Skeletal muscle cell (primary cell): Measurements from ENCODE around the gene KLK2.

ENCODE experiments used
- DNase-seq: peaks from one replicate; pipeline ENCODE4 v3.0.0-alpha.2; 2010; ENCODE audit warnings: low read depth
- H3K4me3 ChIP-seq: 2 replicates; pipeline ENCODE4 v1.5.1; 2011; ENCODE audit warnings: low read depth, mild to moderate bottlenecking, control low read depth, low read length, moderate library complexity

The KLK2 gene

DNA sequence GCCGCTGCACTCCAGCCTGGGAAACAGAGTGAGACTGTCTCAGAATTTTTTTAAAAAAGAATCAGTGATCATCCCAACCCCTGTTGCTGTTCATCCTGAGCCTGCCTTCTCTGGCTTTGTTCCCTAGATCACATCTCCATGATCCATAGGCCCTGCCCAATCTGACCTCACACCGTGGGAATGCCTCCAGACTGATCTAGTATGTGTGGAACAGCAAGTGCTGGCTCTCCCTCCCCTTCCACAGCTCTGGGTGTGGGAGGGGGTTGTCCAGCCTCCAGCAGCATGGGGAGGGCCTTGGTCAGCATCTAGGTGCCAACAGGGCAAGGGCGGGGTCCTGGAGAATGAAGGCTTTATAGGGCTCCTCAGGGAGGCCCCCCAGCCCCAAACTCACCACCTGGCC is at the start of gene KLK2:
KLK2 (plus strand) TSS at position 384 of the 400 bp plus-strand sequence. CDS start 35 bp downstream, outside the sequence.
- DNase-seq = no peak
- no peak within 1 kb of the TSS for H3K4me3 ChIP-seq

DNA sequence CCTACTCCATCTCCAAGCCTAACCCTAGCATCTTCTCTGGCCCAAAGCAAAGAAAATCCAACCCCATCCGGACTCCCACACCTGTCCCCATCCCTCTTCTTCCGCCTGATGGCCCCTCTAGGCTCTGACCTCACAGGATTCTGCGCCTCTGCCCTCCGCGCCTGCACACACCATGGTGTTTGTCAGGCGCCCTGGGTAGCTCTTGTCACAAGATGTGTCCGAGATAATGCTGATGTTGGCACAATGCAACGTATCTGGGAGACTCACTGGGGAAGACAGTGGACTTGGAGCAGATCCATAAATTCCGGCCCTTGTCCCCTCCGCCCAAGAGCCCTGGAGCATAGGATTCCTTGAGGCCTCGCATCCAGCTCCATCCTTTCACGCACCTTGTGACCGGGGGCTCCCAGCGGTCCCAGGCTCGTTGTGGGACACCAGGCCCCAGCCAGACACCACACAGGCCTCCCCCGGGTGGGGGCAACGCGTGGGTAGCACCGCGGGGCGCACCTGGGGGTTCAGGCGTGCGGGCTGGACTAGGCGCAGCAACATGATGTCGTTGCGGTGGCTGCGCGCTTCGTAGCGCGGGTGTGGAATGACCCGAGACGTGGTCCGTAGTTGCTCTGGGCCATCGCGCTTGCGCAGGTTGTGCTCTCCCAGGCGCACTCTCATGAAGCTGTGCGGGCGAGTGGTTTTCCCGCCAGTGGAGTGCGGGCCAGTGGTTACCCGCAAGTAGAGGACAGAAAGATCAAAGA is 46.6 kb upstream of the KLK2 start:
- no peak for DNase-seq
- no peak overlapping the region for H3K4me3 ChIP-seq

DNA sequence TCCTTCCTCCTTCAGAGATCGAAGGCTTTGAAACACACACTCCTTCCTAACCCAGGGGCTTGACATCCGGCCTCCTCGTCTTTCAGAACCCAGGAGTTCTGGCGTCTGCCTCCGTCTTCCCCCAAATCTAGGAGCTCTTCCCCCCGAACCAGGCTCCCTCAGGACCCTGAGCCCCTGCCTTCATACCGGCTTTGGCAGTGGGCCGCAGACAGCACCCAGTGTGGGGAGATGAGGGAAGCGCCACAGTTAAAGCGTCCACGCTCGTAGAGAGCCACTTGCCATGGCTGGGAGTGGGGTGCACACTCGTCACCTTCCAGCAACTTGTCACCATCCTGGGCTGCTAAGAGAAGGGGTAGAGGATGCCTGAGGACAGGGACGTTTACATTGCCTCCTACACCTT is 45.8 kb upstream of the KLK2 start:
- DNase-seq = no peak
- H3K4me3 ChIP-seq = no peak overlapping the region

DNA sequence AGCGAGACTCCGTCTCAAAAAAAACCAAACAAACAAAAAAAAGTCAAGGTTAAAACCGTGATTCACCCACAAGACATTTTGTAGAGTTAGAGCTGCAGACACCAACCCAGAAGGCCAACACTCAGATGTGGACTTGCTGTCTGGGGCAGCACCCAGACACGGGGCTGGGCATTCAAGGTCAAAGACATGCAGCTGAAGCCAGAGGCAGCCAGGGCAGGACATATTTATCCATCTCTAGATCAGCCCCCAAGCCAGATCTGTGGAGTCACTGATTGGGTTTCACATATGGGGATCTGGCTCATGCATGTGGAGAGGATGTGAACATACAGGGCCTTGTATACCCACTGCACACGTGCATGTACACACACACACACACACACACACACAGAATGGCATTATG is 43.4 kb upstream of the KLK2 start:
- no peak for DNase-seq
- no peak overlapping the region for H3K4me3 ChIP-seq

DNA sequence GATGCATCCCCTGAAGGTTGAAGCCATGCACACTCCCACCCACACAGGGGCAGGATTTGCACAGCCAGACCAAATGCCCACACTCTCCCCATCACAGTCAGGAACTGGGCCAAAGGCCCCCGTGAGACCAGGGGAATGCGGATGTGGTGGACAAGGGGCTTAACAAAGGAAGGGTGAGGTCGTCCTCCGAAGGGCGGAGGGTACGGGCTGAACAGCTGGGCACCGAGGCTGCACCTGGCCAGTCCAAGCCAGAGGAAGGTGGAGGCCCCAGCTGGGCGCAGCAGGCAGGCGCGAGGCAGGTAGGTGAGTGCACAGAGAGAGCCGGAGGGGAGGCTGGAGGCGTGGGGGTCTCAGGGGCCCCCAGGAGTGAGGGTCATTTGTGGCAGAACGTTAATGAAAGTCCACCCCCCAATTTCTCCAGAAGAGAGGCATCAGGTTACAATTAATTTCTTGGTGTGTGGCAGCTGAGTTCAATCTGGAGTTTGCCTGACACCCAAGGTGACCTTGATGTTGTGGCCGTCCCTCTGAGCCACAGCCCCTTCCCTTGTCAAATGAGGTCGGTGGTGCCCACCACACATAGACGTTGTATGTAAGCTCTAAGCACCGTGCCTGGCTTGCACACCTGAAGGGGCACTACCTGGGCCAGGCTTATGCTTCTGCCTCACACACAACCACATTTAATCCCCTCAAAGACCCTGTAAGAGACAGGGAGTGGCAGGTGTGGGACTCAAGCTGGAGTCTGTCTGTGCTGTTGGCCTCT is 42.8 kb upstream of the KLK2 start:
- H3K4me3 ChIP-seq = no peak overlapping the region
- no peak for DNase-seq

DNA sequence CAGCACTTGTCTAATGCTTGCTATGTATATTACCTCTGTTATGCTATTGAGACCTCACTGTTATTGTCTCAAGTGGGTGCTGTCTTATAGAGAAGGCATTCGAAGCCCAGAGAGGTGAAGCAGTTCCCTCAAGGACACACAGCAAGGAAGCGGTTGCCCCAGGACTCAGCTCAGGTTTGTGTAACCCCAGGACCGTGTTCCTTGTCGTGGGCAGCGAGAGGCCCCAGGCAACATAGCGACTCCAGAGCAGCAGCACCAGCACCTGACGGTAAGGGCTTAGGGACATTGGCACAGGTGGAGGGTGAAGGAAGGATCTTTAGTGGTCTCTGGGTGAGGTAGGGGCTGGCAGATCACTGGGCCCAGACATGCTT is 42.2 kb upstream of the KLK2 start:
- no peak overlapping the region for H3K4me3 ChIP-seq
- DNase-seq = no peak

DNA sequence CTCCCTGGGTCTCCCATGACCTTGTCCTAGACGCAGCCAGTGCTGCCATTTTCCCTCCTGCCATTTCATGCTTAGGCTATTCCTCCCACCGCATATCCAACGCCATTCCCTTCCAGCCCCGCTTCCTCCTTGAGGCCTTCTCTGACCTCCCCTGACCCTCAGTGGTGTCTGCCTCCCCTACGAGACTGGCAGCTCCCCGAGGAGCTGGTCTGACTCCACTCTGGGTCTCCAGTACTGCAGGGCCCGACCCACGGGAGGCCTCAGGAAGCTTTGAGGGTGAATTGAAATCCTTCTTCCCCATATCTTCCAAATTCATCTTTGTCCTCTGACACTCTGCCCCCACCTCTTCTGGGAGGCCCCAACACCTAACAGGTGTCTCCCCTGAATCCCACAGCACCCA is 40.6 kb upstream of the KLK2 start:
- no peak for DNase-seq
- no peak overlapping the region for H3K4me3 ChIP-seq

DNA sequence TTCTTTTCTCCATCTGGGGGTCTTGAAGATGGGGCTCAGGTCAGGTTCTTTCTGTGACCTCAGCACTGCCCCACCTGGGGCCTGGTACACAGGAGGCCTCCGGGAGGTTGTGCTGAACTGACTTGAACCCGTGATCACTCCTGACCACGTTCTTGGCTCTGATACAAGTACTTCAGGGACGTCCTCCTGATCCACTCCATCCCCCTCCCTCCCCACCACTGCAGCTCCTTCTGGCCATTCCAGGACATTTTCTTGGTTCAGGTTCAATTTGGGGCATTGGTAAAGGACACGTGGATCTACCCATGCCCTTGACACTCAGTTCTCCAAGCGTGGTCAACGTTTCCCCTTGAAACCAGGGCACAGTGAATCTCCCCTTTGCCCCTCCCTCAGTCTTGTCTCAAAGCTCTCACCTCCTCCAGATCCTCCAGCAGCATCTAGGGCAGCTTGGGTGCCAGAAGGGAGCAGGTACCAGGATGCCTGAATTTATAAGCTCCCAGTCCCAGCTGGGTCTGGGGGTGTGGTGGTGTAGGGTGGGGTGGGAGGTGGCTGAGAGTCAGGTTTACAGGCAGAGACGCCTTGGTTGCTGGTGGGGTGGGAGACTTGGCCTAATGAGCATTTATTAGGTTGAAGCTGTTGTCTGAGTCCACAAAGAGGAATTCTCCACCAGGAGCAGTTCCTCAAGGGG is 40.0 kb upstream of the KLK2 start, which contains the start of gene KLK15:
KLK15 (minus strand) TSS at position 458 of the 685 bp plus-strand sequence. CDS start 2,082 bp downstream, outside the sequence.
- H3K4me3 ChIP-seq = no peak within 1 kb of the TSS
- DNase-seq = no peak

DNA sequence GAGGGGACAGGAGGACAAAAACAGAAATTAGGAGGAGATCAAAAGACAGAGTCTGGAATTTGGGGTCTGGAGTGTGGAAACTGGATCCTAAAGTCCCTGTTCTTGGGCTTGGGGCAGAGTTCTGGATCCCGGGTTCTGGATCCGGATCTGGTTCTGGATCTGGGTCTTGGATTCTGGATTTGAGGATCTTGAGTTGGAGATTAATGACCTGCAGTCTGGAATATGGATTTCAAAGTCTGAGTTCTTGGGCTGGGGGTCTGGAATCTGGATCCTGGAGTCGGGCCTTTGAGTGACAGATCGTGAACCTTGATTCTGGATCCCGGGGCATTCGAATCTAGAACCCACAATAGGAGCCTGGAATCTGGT is 39.5 kb upstream of the KLK2 start:
- no peak overlapping the region for H3K4me3 ChIP-seq
- no peak for DNase-seq

DNA sequence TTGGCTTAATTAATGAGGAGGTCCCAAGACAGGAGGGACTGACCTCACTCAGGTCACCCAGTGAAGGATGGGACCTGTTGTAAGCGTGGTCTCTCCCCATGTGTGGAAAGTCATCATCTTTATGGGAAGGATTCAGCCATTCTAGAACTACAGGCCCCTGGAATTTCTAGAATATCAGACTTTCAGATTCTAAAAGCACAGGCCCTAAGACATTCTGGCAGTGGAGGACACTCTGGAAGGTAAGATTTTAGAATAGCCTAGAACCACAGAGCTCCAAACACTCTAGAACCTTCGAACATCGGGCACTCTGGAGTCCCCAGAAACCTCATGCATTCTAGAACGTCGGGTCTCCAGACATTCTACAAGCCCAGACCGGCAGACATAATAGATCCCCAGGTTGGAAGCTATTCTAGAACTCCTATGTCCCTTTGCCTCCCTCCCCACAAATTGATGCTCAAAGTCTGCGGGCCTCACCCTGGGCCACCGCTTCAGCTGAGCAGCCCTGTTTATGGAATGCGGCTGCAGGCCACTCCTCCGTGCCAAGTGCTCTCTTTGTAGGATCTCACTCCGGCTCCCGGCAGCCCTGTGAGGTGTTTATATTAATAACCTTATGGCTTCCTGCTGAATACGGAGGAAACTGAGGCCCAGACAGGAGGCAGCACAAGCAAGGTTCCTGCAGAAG is 38.0 kb upstream of the KLK2 start:
- no peak for DNase-seq

DNA sequence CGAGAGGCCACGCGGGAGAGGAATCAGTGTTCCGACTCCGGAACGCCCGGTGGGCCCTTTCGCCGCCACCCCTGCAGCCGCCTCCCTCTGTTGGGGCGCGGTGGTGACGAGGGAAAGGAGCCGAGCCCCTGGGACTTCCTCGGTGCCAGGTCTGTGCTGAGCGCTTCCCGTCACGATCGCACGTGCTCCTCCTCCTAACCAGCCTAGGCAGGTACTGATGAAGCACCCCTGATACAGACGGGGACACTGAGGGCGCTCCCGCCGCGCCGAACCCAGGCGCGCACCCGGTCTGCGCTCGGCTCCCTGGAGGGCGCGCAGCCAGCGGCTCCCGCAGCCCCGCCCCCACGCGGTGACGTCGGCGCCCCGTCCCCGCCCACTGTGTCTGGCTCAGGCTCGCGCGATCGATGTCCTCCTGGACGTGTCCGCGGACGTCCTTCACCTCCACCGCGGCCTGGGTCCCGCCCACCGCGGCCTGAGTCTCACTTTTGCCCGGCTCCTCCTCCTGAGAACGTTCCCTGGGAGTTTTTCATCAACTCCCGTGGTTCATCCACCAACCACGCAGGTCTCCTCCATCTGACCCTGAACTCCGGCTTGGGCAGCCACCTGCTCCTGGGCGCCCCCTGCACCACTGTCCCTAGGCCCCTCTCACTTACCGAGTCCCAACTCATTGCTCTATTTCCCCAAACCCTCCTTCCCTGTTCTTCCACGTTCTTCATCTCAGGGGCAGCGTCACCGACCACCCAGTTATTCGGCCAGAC is 37.3 kb upstream of the KLK2 start:
- peak overlapping the region; percentile 59 for H3K4me3 ChIP-seq
- peak; percentile 3 for DNase-seq

More for the DNA sequence above, 38.0 kb upstream of the KLK2 start:
- H3K4me3 ChIP-seq = peak overlapping the region; percentile 59

DNA sequence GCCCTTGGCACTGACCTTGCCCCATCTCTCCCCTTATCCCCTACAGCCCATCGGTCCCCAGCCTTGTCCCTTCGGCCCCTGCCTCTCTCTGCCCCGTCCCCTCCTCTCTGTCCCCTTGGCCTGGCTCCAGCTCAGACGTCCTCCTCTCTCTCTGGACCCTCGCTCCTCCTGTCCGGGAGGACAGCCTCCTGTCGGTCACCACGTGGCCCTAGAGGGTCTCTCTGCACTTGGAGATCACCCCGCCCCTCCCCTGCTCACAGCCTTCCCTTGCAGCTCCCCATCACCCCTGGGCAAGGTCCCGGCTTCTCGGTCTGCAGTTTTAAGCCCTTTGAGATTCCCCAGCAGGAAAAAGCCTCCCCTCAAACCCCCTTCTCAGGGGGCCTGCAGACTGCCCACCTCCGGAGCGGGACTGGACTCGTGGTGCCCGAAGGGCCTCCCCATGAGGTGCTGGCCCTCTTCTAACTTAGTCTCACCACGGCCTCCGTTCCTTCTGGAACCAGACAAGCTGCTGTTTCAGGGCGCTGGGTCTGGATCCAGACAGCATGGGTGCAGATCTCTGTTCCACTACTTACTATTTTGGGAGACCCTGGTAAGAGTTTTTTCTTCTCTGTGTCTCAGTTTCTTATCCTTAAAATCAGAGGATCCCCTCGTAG is 36.6 kb upstream of the KLK2 start:
- DNase-seq = no peak
- no peak overlapping the region for H3K4me3 ChIP-seq

DNA sequence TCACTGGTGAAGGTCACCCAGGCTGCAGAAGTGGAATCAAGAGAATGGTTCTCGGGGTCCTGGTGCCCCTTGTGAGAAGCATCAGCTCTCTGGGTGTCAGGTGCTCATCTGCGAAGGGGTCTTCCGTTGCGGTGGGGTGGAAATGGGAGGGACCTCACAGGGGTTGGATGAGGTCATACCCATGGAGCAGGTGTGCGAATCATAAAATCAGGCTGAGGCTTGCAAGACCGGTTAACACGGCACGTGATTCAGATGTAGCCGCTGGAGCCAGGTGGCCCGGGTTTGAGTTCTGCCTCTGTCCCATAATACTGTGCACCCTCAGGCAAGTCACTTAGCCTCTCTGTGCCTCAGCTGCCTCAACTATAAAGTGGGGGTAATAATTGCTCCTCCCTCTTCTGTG is 35.9 kb upstream of the KLK2 start:
- DNase-seq = no peak

DNA sequence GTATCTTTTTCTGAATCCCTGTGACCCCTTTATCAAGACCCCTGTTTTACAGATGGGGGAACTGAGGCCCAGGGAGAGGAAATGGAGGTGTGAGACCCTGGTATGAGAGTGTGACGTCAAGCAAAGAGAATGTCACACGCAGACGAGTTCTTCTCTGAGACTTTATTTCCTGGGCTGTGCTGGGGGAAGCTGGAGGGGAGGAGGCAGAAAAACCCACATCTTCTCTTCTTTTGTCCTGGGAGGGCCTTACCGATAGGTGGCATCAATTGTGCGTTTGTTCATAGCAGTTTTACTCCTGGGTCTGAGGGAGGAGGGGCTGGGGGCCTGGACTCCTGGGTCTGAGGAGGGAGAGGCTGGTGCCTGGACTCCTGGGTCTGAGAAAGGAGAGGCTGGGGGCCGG is 35.0 kb upstream of the KLK2 start:
- no peak for DNase-seq

More for the DNA sequence above, 35.9 kb upstream of the KLK2 start:
- no peak overlapping the region for H3K4me3 ChIP-seq

DNA sequence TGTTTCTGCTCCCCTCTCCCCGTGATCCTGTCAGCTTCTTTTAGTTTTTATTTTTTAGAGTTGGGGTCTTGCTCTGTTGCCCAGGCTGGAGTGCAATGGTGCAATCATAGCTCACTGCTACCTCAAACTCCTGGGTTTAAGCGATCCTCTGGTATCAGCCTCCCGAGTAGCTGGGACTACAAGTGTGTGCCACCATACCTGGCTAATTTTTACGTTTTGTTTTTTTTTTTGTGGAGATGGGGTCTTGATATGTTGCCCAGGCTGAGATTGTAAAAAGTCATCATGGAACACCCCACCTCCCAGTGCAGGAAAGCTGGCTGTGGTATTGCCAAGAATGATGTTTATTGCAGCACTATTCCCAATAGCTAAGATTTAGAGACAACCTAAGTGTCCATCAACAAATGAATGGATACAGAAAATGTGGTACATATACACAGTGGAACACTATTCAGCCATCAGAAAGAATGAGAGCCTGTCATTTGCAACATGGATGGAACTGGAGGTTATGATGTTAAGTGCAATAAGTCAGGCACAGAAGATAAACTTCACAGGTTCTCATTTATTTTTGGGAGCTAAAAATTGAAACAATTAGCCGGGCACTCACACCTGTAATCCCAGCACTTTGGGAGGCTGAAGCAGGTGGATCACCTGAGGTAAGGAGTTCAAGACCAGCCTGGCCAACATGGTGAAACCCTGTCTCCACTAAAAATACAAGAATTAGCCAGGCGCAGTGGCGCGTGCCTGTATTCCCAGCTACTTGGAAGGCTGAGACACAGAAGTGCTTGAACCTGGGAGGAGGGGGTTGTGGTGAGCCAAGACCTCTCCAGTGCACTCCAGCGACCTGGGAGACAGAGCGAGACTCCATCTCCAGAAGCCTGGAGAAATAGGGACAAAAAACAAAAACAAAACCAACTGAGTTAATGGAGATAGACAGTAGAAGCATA is 33.3 kb upstream of the KLK2 start:
- DNase-seq = no peak
- H3K4me3 ChIP-seq = no peak overlapping the region

More for the DNA sequence above, 35.0 kb upstream of the KLK2 start:
- H3K4me3 ChIP-seq = no peak overlapping the region

DNA sequence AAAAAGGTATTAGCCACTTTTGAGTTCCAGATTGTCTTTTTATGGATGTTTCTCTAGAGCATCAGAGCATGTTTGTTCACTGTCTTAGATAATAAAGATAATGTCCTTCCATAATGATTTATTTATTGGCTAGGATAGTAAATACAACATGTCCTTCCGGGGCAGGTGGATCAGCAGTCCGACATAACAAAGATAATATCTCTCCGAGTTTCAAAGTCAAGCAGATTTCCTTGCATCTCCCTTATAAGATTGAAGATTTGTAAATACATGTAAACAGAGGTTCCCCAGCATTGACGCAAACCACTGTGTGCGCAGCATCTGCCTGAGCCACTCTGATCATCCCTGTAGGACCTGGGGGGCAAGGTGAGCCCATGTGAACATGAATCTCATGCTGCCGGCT is 31.1 kb upstream of the KLK2 start:
- H3K4me3 ChIP-seq = no peak overlapping the region
- no peak for DNase-seq

DNA sequence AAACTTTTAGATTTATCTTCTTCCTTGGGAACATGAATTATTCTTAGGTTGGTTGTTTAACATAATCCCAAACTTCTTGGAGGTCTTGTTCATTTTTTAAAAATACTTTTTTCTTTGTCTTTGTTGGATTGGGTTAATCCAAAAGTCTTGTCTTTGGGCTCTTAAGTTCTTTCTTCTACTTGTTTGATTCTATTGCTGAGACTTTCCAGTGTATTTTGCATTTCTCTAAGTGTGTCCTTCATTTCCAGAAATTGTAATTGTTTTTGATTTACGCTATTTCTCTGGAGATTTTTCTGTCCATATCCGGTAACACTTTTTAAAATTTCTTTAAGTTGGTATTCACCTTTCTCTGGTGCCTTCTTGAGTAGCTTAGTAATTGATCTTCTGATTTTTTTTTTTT is 30.0 kb upstream of the KLK2 start:
- no peak for DNase-seq
- H3K4me3 ChIP-seq = no peak overlapping the region
